Activated T-cell treated with anti-CD3 and anti-CD28 coated beads for 1 hour (primary cell): ENCODE results near the gene PDE7B.

Source experiments
- DNase-seq: peaks from one replicate; pipeline ENCODE4 v3.0.0-alpha.2; 2020; ENCODE audit warnings: low read depth

PDE7B gene

DNA sequence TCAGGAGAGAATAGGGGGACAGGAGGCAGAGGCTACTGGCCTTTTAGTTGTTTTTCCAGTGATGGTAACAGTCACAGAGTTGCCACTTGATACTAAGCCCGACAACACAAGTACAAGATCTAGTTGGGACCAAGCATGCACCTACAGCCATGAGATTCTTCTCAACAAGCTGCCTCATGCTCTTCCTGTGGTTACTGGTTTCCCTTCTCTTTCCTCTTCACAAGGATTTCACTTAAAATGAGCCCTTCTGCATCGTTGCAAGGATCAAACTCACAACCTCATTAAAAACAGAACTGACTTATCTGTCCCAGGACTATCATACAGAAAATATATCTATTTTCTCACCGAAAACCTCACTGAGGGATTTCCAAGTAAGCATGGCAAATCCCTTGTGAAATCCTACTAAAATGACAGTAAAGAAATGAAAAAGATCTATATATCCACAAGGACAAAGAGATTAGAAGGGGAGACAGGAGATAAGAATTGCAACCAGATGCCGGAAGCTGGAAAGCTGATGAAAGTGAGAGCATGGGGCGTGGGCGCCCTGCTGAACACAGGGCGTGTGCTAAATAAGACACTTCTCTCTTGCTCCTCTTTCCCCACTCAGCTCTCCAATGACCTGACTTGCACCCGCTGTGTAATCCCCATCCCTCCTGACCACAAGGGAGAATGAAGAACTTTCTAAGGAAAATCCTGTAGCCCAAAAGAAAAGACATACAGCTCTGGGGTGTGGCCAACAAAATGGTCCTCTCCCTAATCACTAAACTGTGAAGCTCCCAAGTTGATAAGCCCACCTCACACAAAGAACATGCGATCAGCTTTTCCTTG lies 385.2 kb downstream of the PDE7B start:
- DNase-seq = no peak

DNA sequence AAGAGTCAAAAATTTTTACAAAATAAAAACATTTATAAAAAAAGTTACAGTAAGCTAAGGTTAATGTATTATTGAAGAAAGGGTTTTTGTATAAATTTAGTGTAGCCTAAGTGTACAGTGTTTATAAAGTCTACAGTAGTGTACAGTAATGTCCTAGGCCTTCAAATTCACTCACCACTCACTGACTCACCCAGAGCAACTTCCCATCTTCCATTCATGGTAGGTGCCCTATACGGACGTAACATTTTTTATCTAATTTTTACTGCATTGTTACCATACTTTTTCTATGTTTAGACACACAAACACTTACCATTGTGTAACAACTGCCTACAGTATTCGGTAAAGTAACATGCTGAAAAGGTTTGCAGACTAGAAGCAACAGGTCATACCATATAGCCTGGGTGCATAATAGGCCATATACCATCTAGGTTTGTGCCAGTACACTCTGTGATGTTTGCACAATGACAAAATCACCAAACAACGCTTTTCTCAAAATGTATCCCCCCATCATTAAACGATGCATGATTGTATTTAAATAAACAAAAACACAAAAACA lies 392.6 kb downstream of the PDE7B start:
- DNase-seq = no peak
